Activated T-helper 2 cell treated with anti-CD3 and anti-CD28 coated beads, Interferon-gamma antibody, Interleukin-2, Interleukin-4, amounts not matched to agents 10 μg/mL and 5 μg/mL and 100 μg/mL, durations not matched to agents 14 hours and 24 hours and 36 hours (primary cell): ENCODE results near the gene ARHGEF10L. TPM values are rescaled to one million over a fixed set of nuclear protein-coding genes. Genes with fewer than 3 reads are reported as not detected.

ENCODE experiments used
- DNase-seq: peaks from one replicate; pipeline ENCODE4 v3.0.0; 2021; ENCODE audit warnings: low spot score
- H3K27ac Mint-ChIP-seq: one replicate; pipeline ENCODE4 v1.8.0; 2021; ENCODE audit warnings: mixed read lengths
- H3K27me3 Mint-ChIP-seq: one replicate; pipeline ENCODE4 v1.8.0; 2021; ENCODE audit warnings: low read depth, mixed read lengths
- H3K36me3 Mint-ChIP-seq: one replicate; pipeline ENCODE4 v1.8.0; 2021; ENCODE audit warnings: low read depth, mixed read lengths
- H3K4me1 Mint-ChIP-seq: one replicate; pipeline ENCODE4 v1.8.0; 2021; ENCODE audit warnings: low read depth, mixed read lengths
- H3K4me3 Mint-ChIP-seq: one replicate; pipeline ENCODE4 v1.8.0; 2021; ENCODE audit warnings: low read depth, mild to moderate bottlenecking, moderate library complexity, mixed read lengths
- H3K9me3 Mint-ChIP-seq: one replicate; pipeline ENCODE4 v1.8.0; 2021; ENCODE audit warnings: mixed read lengths
- intact Hi-C: fragments of 100-400 bp; cut with micrococcal nuclease; formaldehyde crosslinking; loops from one replicate; pipeline ENCODE4 v1.15.1; 2023
- total RNA-seq: library from RNA; stranded (reverse); gene quantifications from 2 replicates; pipeline ENCODE4 v1.2.3, GENCODE V29; 2022

Gene ARHGEF10L
- total RNA-seq, 1 donor from 2014 or later = 0.05 TPM

DNA sequence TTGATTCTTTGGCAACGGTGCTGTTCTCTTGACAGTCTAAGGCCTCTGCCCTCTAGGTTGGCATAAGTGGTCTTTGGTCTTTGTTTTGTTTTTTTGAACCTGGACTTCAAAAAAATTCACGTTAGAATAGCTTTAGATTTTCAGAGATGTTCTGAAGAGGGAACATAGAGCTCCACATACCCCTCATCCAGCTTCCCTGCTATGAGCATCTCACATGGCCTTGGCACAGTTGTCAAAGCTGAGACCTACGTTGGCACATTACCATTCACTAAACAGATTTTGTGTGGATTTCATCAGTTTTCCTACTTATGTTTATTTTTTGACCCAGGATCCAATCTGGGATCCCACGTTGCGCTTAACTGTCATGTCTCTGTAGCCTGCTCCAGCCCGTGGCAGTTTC lies 60.8 kb downstream of the ARHGEF10L start:
- Mint-ChIP-seq H3K27ac (no peak overlapping the region), H3K9me3 (no peaks in the 10 kb centered on the region), H3K4me3 (no peak overlapping the region), H3K4me1 (no peaks in the 10 kb centered on the region), H3K27me3 (no peaks in the 10 kb centered on the region), H3K36me3 (no peaks in the 10 kb centered on the region)
- DNase-seq = no peak
- intact Hi-C loops = no loop called here

DNA sequence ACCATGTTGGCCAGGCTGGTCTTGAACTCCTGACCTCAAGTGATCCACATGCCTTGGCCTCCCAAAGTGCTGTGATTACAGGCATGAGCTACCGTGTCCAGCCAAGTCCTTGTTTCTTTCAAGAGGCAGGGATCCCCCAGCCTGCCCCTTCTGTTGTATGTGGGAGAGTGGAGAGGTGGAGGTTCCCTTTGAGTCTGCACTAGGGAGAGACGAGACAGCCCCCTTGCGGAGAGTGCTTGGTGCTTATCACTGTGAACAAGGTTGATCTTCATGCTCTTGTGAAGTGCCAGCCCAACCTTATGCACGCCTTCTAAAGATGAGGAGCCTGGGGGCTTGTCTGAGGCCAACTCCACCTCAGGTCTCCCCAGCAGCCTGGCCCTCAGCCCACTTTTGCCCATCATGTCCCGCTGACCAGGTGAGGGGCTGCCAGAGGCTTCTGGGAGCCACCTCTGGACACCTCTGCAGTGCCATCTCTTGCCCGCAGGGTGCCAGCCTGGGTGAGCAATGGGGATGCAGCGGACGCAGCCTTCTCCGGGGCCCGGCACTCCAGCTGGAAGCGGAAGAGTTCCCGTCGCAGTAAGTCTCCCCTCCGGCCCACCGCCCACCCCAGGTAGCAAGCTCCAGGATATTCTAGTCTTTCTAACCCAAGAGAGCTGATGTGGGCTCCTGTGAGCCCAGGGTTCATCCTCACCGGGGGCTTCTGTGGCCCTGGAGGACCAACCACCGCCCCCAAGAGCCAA lies 62.3 kb downstream of the ARHGEF10L start:
- intact Hi-C loops = no loop called here
- Mint-ChIP-seq H3K9me3 (no peaks in the 10 kb centered on the region), H3K4me1 (no peaks in the 10 kb centered on the region), H3K27me3 (no peaks in the 10 kb centered on the region), H3K27ac (no peak overlapping the region), H3K36me3 (no peaks in the 10 kb centered on the region), H3K4me3 (no peak overlapping the region)
- no peak for DNase-seq

DNA sequence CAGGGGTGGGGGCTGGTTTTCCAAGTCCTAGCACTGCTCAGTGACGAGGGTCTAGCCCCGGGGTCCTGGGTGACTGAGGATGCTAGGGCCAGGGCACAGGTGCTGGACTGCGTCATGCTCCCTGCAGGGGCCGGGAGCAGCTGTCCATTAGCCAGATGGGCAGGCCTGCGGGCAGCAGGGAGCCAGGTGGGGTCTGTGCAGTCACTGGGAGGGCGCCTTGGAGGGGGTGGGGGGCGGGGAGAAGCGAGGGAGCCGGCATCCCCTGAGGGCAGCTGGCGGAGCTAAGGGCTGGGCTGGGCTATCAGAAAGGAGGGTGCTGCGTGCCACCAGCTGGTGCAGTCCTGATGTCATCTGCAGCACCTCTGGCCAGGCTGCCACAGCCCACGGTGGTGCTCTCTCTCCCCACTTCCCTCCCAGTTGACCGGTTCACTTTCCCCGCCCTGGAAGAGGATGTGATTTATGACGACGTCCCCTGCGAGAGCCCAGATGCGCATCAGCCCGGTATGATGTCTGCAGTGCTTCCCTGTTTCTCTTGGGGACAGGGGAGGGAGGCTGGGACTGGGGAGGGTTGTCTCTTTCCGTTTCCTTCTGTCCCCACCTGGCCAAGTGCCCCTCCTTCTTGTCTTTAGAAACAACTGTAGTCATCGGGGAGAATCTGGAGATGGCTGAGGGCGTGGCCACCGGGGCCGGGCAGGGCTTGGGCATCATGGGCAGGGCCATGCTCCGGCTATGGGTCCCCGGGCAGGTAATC lies 63.8 kb downstream of the ARHGEF10L start:
- DNase-seq = no peak
- Mint-ChIP-seq H3K4me3 (no peak overlapping the region), H3K4me1 (no peaks in the 10 kb centered on the region), H3K27me3 (no peaks in the 10 kb centered on the region), H3K27ac (no peak overlapping the region), H3K36me3 (no peaks in the 10 kb centered on the region), H3K9me3 (no peaks in the 10 kb centered on the region)
- intact Hi-C loops = no loop called here

DNA sequence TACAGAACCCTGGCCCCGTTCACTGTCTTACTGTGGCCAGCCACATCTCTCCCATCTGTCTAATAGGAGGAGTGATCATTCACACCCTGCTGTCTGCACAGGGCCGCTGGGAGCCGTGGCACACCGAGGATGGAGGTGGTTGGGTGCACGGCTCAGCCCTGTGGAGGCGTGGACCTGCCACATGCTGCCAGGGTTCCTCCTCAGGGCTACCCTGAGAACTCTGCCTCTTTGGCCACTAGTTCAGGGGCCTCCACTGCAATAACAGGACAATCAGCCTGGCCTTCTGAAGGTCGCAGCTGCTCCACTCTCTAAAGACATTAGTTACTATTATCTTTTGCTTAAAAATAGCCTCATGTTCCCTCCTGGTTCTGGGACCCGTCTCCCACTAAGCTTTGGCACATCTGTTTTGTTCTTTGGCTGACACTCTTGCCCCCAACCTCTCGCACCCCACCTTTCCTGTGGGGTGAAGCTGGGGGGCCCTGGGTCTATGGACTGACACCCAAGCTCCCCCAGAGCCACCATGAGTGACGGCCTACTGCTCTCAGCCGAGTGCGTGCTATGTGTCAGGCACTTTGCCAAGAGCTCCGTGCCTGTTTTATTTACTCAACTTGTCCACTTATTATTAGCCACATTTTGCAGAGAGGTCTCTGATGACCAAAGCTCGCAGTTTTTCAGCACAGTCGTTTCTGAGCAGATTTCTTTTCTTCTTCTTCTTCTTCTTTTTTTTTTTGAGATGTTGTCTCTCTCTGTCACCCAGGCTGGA lies 66.3 kb downstream of the ARHGEF10L start:
- no peaks in the 10 kb centered on the region for H3K27me3 Mint-ChIP-seq

DNA sequence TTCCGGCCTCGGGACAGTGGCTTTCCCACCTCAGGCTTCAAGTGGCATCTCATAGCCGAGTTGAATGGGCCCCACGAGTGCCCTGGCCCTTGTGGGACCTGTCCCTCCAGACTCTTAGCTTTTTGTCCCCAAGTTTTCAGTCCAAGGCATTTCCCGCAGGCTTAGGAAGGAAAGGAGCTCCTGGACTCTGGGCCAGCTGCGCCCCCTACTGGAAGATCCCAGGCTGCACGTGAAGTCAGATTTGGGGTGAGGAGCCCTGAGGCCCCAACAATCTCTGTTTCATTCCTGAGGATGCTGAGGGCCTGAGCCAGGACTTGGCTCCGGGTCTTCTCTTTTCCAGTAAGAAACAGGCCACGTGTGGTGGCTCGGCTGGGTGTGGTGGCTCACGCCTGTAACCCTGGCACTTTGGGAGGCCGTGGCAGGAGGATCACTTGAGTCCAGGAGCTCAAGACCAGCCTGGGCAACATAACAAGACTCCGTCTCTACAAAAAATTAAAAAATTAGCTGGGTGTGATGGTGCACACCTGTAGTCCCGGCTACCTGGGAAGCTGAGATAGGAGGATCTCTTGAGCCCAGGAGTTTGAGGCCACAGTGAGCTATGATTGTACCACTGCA lies 67.4 kb downstream of the ARHGEF10L start:
- Mint-ChIP-seq H3K27ac (no peak overlapping the region), H3K36me3 (no peaks in the 10 kb centered on the region), H3K9me3 (no peaks in the 10 kb centered on the region), H3K4me3 (no peak overlapping the region), H3K27me3 (no peaks in the 10 kb centered on the region), H3K4me1 (no peaks in the 10 kb centered on the region)
- DNase-seq = peak; percentile 10
- intact Hi-C loops = loop anchor here (2.0 kb wide), 1 partner anchor 110 kb away; no protein-coding TSS in a partner anchor

More for the DNA sequence above, 66.3 kb downstream of the ARHGEF10L start:
- Mint-ChIP-seq H3K4me1 (no peaks in the 10 kb centered on the region), H3K27ac (no peak overlapping the region), H3K9me3 (no peaks in the 10 kb centered on the region), H3K36me3 (no peaks in the 10 kb centered on the region), H3K4me3 (no peak overlapping the region)
- intact Hi-C loops = loop anchor here (2.0 kb wide), 1 partner anchor 109 kb away; no protein-coding TSS in a partner anchor
- DNase-seq = no peak

DNA sequence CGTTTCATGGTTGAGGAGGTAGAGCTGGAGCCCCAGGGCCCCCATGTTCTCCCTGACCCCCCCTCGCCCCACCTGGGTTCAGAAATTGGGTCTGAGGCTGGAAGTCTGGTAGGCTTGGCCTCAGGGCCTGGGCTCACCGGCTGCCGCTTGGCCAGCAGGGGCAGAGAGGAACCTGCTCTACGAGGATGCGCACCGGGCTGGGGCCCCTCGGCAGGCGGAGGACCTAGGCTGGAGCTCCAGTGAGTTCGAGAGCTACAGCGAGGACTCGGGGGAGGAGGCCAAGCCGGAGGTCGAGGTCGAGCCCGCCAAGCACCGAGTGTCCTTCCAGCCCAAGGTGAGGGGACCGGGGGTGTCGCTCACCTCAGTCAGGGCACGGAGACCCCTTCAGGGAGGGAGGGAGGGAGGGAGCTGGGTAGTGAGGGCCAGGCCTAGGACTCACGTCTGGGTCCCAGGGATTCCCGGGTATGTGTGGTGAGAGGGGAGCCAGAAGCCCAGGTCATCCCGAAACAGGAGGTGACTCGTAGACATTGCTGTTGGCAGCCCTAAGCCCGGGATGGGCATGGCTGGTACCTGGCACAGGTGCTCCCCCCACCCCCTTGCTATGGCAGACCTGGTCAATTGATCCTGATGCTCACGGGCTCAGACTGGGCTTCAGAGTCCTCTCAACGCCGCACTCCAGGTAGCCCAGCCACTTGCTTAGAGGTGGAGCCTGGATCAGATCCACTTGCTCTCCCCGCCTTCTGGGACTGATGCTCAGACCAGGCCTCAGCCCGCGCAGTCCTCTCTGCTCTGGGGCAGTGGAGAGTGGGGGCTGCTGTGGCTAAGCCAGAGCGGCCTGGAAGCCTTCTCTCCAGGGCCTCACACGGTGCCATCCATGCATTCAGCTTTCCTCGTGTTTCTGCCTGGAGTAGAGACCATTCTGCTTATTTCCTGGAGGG lies 68.4 kb downstream of the ARHGEF10L start:
- no peak overlapping the region for H3K27ac Mint-ChIP-seq
- intact Hi-C loops = loop anchor here (2.0 kb wide), 1 partner anchor 111 kb away; no protein-coding TSS in a partner anchor
- H3K36me3 Mint-ChIP-seq = no peaks in the 10 kb centered on the region
- no peaks in the 10 kb centered on the region for H3K27me3 Mint-ChIP-seq
- no peak for DNase-seq
- H3K9me3 Mint-ChIP-seq = no peaks in the 10 kb centered on the region
- H3K4me3 Mint-ChIP-seq = no peak overlapping the region
- H3K4me1 Mint-ChIP-seq = no peaks in the 10 kb centered on the region

DNA sequence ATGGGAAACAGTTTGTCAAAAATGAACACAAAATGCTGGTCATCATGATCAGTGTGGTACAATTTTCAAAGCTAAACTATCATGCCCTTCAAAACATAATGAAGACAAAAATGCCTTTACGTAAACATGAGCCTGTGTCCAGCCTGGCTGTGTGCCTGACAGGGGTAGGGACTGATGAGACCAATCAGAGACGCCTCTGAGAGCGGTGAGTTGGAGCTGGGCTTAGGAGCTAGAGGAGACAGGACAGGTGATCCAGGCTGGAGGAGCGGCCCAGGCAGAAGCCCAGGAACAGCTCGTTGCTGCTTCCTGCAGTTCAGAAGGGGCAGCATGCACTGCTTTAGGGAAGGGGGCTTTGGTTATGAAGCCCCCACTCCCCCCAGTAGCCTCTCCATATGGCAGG lies 70.0 kb downstream of the ARHGEF10L start:
- intact Hi-C loops = no loop called here
- DNase-seq = no peak
- Mint-ChIP-seq H3K36me3 (no peaks in the 10 kb centered on the region), H3K27ac (no peak overlapping the region), H3K4me1 (no peaks in the 10 kb centered on the region), H3K4me3 (no peak overlapping the region), H3K27me3 (no peaks in the 10 kb centered on the region), H3K9me3 (no peaks in the 10 kb centered on the region)

DNA sequence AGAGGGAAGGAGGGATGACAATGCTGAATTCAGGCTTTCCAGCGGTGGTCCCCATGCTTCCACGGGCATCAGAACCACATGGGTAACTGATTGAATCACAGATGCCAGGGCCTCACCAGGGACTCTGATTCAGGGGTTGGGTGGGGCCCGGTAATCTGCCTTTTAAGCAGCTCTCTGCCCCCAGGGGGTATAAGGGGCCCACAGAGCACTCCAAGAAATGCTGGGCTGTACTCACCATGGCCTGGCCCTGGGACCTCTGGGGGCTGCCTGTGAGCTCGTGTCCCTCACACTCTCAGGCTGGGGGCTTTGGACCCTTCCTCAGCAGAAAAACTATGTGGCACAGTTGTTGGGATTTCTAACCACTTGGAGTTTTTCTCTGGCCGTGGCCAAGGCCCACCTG lies 70.6 kb downstream of the ARHGEF10L start:
- DNase-seq = no peak
- H3K4me3 Mint-ChIP-seq = no peak overlapping the region
- no peaks in the 10 kb centered on the region for H3K36me3 Mint-ChIP-seq
- intact Hi-C loops = no loop called here
- H3K9me3 Mint-ChIP-seq = no peaks in the 10 kb centered on the region
- no peak overlapping the region for H3K27ac Mint-ChIP-seq
- no peaks in the 10 kb centered on the region for H3K27me3 Mint-ChIP-seq
- no peaks in the 10 kb centered on the region for H3K4me1 Mint-ChIP-seq

DNA sequence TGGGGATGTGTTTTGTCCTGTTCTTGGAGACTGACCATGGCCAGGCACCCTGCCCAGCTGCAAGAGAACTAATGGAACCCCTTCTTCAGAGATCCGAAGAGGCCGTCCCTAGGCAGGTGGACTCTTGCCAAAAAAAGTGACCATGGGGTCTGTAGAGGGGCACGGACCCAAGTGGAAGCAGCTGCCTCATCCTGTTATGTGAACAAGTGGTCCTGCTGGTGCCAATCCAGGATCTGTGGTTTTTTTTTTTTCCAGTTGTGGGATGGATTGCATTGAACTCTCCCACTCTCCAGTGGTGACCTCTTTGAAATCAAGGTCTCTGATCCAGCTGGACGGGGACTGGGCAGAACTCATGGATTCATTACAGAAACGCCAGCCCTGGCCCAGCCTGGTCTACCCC lies 71.2 kb downstream of the ARHGEF10L start:
- Mint-ChIP-seq H3K4me1 (no peaks in the 10 kb centered on the region), H3K27me3 (no peaks in the 10 kb centered on the region), H3K4me3 (no peak overlapping the region), H3K9me3 (no peaks in the 10 kb centered on the region), H3K36me3 (no peaks in the 10 kb centered on the region), H3K27ac (no peak overlapping the region)
- intact Hi-C loops = no loop called here
- DNase-seq = no peak

DNA sequence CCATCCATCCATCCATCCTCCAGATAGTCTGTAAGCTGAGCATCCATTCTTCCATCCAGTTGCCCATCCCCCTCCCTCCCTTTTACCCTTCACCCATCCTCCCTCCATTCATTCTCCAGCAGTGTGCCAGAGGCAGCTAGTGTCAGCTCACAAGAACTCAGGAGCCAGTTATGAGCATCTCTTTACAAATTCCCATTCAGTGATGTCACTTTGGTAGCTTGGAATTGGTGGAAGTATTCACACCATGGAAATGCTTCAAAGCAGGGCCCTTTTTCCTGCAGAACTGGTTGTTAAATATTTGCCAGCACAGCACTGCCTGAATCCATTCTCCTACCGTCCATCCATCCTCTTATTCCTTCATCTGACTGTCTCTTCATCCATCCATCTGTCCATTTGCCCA lies 72.5 kb downstream of the ARHGEF10L start:
- DNase-seq = no peak
- Mint-ChIP-seq H3K27ac (no peak overlapping the region), H3K4me1 (no peaks in the 10 kb centered on the region), H3K27me3 (no peaks in the 10 kb centered on the region), H3K36me3 (no peaks in the 10 kb centered on the region), H3K9me3 (no peaks in the 10 kb centered on the region), H3K4me3 (no peak overlapping the region)
- intact Hi-C loops = no loop called here

DNA sequence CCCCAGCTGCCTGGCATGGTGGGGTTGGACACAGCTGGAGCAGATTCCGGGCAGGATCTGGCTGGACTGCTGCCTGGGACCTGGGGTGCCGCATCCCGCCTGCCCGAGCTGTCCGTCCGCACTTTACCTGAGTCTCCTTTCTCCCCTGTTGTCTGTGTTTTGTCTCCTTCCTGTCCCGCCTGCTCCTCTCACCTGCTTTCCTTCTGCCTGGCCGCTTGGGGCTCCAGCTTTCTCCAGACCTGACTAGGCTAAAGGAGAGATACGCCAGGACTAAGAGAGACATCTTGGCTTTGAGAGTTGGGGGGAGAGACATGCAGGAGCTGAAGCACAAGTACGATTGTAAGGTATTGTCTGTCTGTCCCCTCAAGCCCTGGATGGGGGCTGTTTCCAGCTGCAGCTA lies 73.3 kb downstream of the ARHGEF10L start:
- Mint-ChIP-seq H3K36me3 (no peaks in the 10 kb centered on the region), H3K27ac (no peak overlapping the region), H3K9me3 (no peaks in the 10 kb centered on the region), H3K27me3 (no peaks in the 10 kb centered on the region), H3K4me1 (no peaks in the 10 kb centered on the region), H3K4me3 (no peak overlapping the region)
- intact Hi-C loops = no loop called here
- DNase-seq = no peak

DNA sequence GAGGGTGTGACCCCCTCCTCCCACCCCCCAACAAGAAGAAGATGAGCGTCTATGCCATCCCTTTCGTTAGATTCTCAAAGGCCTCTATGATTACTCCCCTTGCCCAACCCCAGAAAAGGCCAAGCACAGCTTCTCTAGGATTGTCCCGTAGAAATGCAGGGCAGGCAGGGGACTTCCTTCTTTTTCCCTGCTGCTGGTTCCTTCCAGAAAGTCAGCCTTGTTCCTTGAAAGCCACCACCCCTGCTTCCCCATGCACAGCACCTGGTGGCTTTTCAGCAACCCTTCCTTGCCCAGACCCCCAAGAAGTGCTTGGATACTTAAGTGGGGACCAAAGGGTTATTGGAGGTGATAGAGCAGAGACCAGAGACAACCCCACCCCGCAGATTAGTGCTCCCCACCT lies 75.1 kb downstream of the ARHGEF10L start:
- intact Hi-C loops = no loop called here
- no peaks in the 10 kb centered on the region for H3K9me3 Mint-ChIP-seq
- H3K4me3 Mint-ChIP-seq = no peak overlapping the region
- no peaks in the 10 kb centered on the region for H3K4me1 Mint-ChIP-seq
- no peaks in the 10 kb centered on the region for H3K36me3 Mint-ChIP-seq
- DNase-seq = no peak
- no peaks in the 10 kb centered on the region for H3K27me3 Mint-ChIP-seq
- H3K27ac Mint-ChIP-seq = no peak overlapping the region
